OCI-LY7 (cell line): ENCODE measurements around the gene USP8.

Source experiments
- CTCF ChIP-seq: fragments of 200-600 bp; sonication (generic); conservative IDR thresholded peaks from 2 replicates; pipeline ENCODE4 v1.5.1; 2014; ENCODE audit warnings: mild to moderate bottlenecking, antibody characterized with exemption, low read length, moderate library complexity, mixed read lengths
- EZH2phosphoT487 ChIP-seq: fragments of 200-600 bp; sonication (generic); IDR thresholded peaks from 2 replicates; pipeline ENCODE4 v1.6.1; 2018; ENCODE audit warnings: low read depth, borderline replicate concordance, mild to moderate bottlenecking, mixed run types, antibody characterized with exemption, low read length, moderate library complexity, mixed read lengths

GRCh38 chr15:50542887-50543210, 118.6 kb downstream of the USP8 start:
- no peak for TF ChIP-seq CTCF
- no peak for TF ChIP-seq EZH2phosphoT487
